Lung (tissue), 12 donors: ENCODE measurements around the gene TNNT3. TPM values are rescaled to one million over a fixed set of nuclear protein-coding genes. Genes with fewer than 3 reads are reported as not detected.
"Not testable (repeated sequence)": the region's sequence is repeated elsewhere in the genome, so short reads cannot be mapped to it uniquely, and the experiment has no call there.

ENCODE experiments used
- ATAC-seq: fragments of 200-7000 bp; cut with Tn5 transposase; one replicate; pipeline ENCODE4 v1.9.1; 2020; ENCODE audit warnings: moderate number of reproducible peaks; ENCODE audit not compliant: insufficient read depth, low FRiP score
- DNase-seq, 3 donors: peaks; one replicate each; pipeline ENCODE4 v3.0.0-alpha.2; 2013 to 2017
- H3K27ac ChIP-seq, 2 donors: one replicate each; pipeline ENCODE4 v1.5.1; 2013; ENCODE audit warnings: mild to moderate bottlenecking in 2 of 2, moderate library complexity in 2 of 2, control low read depth in 1 of 2, inconsistent platforms in 1 of 2, low read depth in 1 of 2, low read length in 1 of 2
- H3K27me3 ChIP-seq, 3 donors: one replicate each; pipeline ENCODE4 v1.5.1; 2013; ENCODE audit warnings: low read length in 2 of 3; ENCODE audit not compliant: control insufficient read depth in 3 of 3, insufficient read depth in 3 of 3
- H3K36me3 ChIP-seq, 4 donors: one replicate each; pipeline ENCODE4 v1.5.1; 2013; ENCODE audit warnings: low read length in 4 of 4, mild to moderate bottlenecking in 1 of 4, moderate library complexity in 1 of 4; ENCODE audit not compliant: control insufficient read depth in 4 of 4, insufficient read depth in 4 of 4
- H3K4me1 ChIP-seq, 5 donors: one replicate each; pipeline ENCODE4 v1.5.1; 2013; ENCODE audit warnings: low read length in 5 of 5, mild to moderate bottlenecking in 2 of 5, moderate library complexity in 1 of 5; ENCODE audit not compliant: control insufficient read depth in 5 of 5, insufficient read depth in 5 of 5
- H3K4me3 ChIP-seq: one replicate; pipeline ENCODE4 v1.5.1; 2013; ENCODE audit warnings: mild to moderate bottlenecking, control low read depth, moderate library complexity
- H3K9ac ChIP-seq, 2 donors: one replicate each; pipeline ENCODE4 v1.5.1; 2013; ENCODE audit warnings: low read length in 2 of 2, control low read depth in 1 of 2; ENCODE audit not compliant: insufficient read depth in 1 of 2
- H3K9me3 ChIP-seq, 4 donors: one replicate each; pipeline ENCODE4 v1.5.1; 2013; ENCODE audit warnings: low read length in 3 of 4, mild to moderate bottlenecking in 1 of 4, moderate library complexity in 1 of 4; ENCODE audit not compliant: control insufficient read depth in 4 of 4, insufficient read depth in 3 of 4
- CTCF ChIP-seq: IDR thresholded peaks from 2 replicates; pipeline ENCODE4 v1.5.1; 2012; ENCODE audit warnings: mild to moderate bottlenecking; ENCODE audit errors: control extremely low read depth, extremely low read depth
- WGBS, 2 donors: extraction: QIAGEN DNeasy Blood & Tissue Kit; methylation state at CpG; one replicate each; pipeline ENCODE4 v1.1.7; 2013; 5-methylcytosine and 5-hydroxymethylcytosine counted together
- polyA plus RNA-seq, 2 donors: library from polyadenylated mRNA; stranded (reverse); fragments of 200-250 nt; gene quantifications; one replicate each; pipeline ENCODE4 v1.2.1, GENCODE V29; 2013
- total RNA-seq, 2 donors: library from RNA; depleted of rRNA in 1 of 2; stranded (reverse); fragments of >200 nt in 1 of 2; gene quantifications; one replicate each; pipeline ENCODE4 v1.2.1, GENCODE V29; 2014 to 2021
- donor health status: control.
- donor health status: control.
- donor health status: Bipolar disorder and iron deficiency.
- donor health status: healthy.
- donor health status: DM: yes; HTN: yes; CAD: no.

TNNT3 gene
- total and polyA plus RNA-seq, 4 donors: 1.6 to 8.0 (median 5.1) TPM

- DNase-seq: no peak
- Histone ChIP-seq H3K36me3 (no peaks in the 10 kb centered on the region), H3K9me3 (no peaks in the 10 kb centered on the region), H3K27me3 (peaks cover 0 to 3% (median 0%) of the 10 kb centered on the region in 3 donors), H3K4me1 (peaks cover 0 to 9% (median 3%) of the 10 kb centered on the region in 5 donors), H3K27ac (no peak overlapping the region), H3K9ac (no peak overlapping the region), H3K4me3 (no peak overlapping the region)
- ATAC-seq: no peak
- WGBS, 2 donors: 88 to 90% methylated on average over 27 of the region's 27 CpGs
- TF ChIP-seq CTCF: no peak
Measured at GRCh38 chr11:1938343-1939005, 19.0 kb downstream of the TNNT3 start.

- WGBS, 2 donors: 18 to 28% methylated on average over 23 of the region's 23 CpGs
- no peak for TF ChIP-seq CTCF
- peaks cover 0 to 9% (median 3%) of the 10 kb centered on the region in 5 donors for H3K4me1 ChIP-seq
- no peak overlapping the region for H3K27ac ChIP-seq
- no peaks in the 10 kb centered on the region for H3K9me3 ChIP-seq
- no peaks in the 10 kb centered on the region for H3K36me3 ChIP-seq
- no peak overlapping the region for H3K4me3 ChIP-seq
- DNase-seq (peak; percentile 60 to 73 (median 62)), ATAC-seq (no peak)
- peak overlapping the region in 1 of 2 donors; percentile 55 for H3K9ac ChIP-seq
- H3K27me3 ChIP-seq: peaks cover 0 to 3% (median 0%) of the 10 kb centered on the region in 3 donors
Measured at GRCh38 chr11:1939006-1939625, 19.6 kb downstream of the TNNT3 start.

- not testable (repeated sequence) for H3K36me3 ChIP-seq, H3K27me3 ChIP-seq, H3K4me1 ChIP-seq, H3K4me3 ChIP-seq, H3K9ac ChIP-seq, H3K27ac ChIP-seq, H3K9me3 ChIP-seq, ATAC-seq
- WGBS, 2 donors: 86 to 100% methylated on average over 1 of the region's 1 CpG
- DNase-seq: peak in 2 of 3 donors; percentile 41 to 47
Measured at GRCh38 chr11:1939788-1940187, 20.3 kb downstream of the TNNT3 start.

- no peak overlapping the region for H3K4me3 ChIP-seq
- no peak overlapping the region for H3K27ac ChIP-seq
- DNase-seq: no peak
- no peak for ATAC-seq
- TF ChIP-seq CTCF: no peak
- H3K9ac ChIP-seq: no peak overlapping the region
- H3K4me1 ChIP-seq: peaks cover 0 to 9% (median 3%) of the 10 kb centered on the region in 5 donors
- no peaks in the 10 kb centered on the region for H3K9me3 ChIP-seq
- H3K36me3 ChIP-seq: no peaks in the 10 kb centered on the region
- H3K27me3 ChIP-seq: peaks cover 0 to 3% (median 0%) of the 10 kb centered on the region in 3 donors
- WGBS, 2 donors: 87 to 92% methylated on average over 10 of the region's 10 CpGs
Measured at GRCh38 chr11:1942558-1943260, 23.2 kb downstream of the TNNT3 start.
